ENCODE results near the gene MT1H. TPM values are rescaled to one million over a fixed set of nuclear protein-coding genes. Genes with fewer than 3 reads are reported as not detected.

MT1H gene
- total and polyA plus RNA-seq, 2 of the 13 experiments (the other 11 are each of a cell fraction or from before 2014, with no cell fraction given), result 0.60 TPM; not detected in 1

DNA sequence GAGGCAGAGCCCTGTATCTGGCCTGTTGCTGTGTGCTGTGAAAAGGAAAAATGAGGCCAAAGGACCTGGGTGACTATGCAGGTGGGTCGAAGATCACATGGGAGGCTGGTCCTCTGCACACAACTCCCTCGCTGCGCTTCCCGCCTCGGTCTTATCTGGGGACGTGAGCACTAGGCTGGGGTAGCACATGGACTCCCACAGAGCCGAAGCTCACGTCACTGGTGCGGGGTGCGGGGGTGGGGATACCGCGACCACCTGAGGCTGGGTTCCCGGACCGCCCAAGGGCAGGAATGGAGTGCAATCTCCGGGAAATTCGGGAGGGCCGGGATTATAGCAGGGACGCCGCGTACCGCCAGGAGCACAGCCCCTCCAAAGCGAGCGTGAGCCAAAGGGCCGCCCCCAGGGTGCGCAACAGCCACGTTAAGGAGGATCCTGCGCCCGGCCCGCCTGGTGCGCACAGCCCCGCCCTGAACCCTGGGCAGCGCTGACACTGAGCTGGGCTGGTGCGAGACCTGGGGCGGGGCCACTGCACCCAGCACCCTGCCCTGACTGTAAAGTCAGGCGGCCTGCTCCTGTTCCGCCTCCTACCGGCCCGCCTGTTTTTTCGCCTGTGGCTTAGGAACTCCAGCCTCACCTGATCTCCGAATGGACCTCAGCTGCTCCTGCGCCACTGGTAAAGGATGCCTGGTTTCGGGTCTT lies 26.4 kb upstream of the MT1H start (continued):
- TF ChIP-seq, protein P1, sequence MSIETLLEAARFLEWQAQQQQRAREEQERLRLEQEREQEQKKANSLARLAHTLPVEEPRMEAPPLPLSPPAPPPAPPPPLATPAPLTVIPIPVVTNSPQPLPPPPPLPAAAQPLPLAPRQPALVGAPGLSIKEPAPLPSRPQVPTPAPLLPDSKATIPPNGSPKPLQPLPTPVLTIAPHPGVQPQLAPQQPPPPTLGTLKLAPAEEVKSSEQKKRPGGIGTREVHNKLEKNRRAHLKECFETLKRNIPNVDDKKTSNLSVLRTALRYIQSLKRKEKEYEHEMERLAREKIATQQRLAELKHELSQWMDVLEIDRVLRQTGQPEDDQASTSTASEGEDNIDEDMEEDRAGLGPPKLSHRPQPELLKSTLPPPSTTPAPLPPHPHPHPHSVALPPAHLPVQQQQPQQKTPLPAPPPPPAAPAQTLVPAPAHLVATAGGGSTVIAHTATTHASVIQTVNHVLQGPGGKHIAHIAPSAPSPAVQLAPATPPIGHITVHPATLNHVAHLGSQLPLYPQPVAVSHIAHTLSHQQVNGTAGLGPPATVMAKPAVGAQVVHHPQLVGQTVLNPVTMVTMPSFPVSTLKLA (IDR thresholded peaks at IDR 0.05), result no peak
- TF ChIP-seq TAF1 (CRISPR knock-in tag; IDR thresholded peaks at IDR 0.05) (no peak), YEATS4 (CRISPR knock-in tag; IDR thresholded peaks at IDR 0.05; ENCODE audit: borderline replicate concordance) (no peak), ZNF746 (CRISPR knock-in tag; IDR thresholded peaks at IDR 0.05) (no peak), HOXA3 (CRISPR knock-in tag; IDR thresholded peaks at IDR 0.05) (no peak), ZNF720 (CRISPR knock-in tag; IDR thresholded peaks at IDR 0.05) (no peak), ZNF713 (CRISPR knock-in tag; IDR thresholded peaks at IDR 0.05) (no peak), HOXD1 (CRISPR knock-in tag; IDR thresholded peaks at IDR 0.05) (no peak), ZKSCAN8 (CRISPR knock-in tag; IDR thresholded peaks at IDR 0.05; ENCODE audit: borderline replicate concordance) (0 out of 2 replicates have a peak, but pooled peaks have one; percentile 14), ZNF570 (CRISPR knock-in tag; IDR thresholded peaks at IDR 0.05; ENCODE audit: borderline replicate concordance) (no peak), ARNTL (CRISPR knock-in tag; IDR thresholded peaks at IDR 0.05) (0 out of 2 replicates have a peak, but pooled peaks have one; percentile 35), SOX13 (IDR thresholded peaks at IDR 0.05) (no peak), SOX13 (CRISPR knock-in tag; conservative IDR thresholded peaks at IDR 0.05 in 1 of 2, IDR thresholded peaks at IDR 0.05 in 1 of 2) (no peak)
- TF ChIP-seq, protein P2, sequence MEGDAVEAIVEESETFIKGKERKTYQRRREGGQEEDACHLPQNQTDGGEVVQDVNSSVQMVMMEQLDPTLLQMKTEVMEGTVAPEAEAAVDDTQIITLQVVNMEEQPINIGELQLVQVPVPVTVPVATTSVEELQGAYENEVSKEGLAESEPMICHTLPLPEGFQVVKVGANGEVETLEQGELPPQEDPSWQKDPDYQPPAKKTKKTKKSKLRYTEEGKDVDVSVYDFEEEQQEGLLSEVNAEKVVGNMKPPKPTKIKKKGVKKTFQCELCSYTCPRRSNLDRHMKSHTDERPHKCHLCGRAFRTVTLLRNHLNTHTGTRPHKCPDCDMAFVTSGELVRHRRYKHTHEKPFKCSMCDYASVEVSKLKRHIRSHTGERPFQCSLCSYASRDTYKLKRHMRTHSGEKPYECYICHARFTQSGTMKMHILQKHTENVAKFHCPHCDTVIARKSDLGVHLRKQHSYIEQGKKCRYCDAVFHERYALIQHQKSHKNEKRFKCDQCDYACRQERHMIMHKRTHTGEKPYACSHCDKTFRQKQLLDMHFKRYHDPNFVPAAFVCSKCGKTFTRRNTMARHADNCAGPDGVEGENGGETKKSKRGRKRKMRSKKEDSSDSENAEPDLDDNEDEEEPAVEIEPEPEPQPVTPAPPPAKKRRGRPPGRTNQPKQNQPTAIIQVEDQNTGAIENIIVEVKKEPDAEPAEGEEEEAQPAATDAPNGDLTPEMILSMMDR (CRISPR knock-in tag; IDR thresholded peaks at IDR 0.05), result peak; percentile 59
- TF ChIP-seq, protein P3, sequence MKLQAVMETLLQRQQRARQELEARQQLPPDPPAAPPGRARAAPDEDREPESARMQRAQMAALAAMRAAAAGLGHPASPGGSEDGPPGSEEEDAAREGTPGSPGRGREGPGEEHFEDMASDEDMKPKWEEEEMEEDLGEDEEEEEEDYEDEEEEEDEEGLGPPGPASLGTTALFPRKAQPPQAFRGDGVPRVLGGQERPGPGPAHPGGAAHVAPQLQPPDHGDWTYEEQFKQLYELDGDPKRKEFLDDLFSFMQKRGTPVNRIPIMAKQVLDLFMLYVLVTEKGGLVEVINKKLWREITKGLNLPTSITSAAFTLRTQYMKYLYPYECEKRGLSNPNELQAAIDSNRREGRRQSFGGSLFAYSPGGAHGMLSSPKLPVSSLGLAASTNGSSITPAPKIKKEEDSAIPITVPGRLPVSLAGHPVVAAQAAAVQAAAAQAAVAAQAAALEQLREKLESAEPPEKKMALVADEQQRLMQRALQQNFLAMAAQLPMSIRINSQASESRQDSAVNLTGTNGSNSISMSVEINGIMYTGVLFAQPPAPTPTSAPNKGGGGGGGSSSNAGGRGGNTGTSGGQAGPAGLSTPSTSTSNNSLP (IDR thresholded peaks at IDR 0.05; ENCODE audit: low read depth, low read length), result no peak
- TF ChIP-seq, protein P4, sequence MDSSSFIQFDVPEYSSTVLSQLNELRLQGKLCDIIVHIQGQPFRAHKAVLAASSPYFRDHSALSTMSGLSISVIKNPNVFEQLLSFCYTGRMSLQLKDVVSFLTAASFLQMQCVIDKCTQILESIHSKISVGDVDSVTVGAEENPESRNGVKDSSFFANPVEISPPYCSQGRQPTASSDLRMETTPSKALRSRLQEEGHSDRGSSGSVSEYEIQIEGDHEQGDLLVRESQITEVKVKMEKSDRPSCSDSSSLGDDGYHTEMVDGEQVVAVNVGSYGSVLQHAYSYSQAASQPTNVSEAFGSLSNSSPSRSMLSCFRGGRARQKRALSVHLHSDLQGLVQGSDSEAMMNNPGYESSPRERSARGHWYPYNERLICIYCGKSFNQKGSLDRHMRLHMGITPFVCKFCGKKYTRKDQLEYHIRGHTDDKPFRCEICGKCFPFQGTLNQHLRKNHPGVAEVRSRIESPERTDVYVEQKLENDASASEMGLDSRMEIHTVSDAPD (CRISPR knock-in tag; IDR thresholded peaks at IDR 0.05), result no peak
- TF ChIP-seq, protein P5, sequence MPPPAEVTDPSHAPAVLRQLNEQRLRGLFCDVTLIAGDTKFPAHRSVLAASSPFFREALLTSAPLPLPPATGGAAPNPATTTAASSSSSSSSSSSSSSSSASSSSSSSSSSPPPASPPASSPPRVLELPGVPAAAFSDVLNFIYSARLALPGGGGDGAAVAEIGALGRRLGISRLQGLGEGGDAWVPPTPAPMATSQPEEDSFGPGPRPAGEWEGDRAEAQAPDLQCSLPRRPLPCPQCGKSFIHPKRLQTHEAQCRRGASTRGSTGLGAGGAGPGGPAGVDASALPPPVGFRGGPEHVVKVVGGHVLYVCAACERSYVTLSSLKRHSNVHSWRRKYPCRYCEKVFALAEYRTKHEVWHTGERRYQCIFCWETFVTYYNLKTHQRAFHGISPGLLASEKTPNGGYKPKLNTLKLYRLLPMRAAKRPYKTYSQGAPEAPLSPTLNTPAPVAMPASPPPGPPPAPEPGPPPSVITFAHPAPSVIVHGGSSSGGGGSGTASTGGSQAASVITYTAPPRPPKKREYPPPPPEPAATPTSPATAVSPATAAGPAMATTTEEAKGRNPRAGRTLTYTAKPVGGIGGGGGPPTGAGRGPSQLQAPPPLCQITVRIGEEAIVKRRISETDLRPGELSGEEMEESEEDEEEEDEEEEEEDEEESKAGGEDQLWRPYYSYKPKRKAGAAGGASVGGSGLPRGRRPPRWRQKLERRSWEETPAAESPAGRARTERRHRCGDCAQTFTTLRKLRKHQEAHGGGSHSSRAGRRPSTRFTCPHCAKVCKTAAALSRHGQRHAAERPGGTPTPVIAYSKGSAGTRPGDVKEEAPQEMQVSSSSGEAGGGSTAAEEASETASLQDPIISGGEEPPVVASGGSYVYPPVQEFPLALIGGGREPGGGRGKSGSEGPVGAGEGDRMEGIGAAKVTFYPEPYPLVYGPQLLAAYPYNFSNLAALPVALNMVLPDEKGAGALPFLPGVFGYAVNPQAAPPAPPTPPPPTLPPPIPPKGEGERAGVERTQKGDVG (CRISPR knock-in tag; IDR thresholded peaks at IDR 0.05; ENCODE audit: borderline replicate concordance), result no peak
- TF ChIP-seq, protein P6, sequence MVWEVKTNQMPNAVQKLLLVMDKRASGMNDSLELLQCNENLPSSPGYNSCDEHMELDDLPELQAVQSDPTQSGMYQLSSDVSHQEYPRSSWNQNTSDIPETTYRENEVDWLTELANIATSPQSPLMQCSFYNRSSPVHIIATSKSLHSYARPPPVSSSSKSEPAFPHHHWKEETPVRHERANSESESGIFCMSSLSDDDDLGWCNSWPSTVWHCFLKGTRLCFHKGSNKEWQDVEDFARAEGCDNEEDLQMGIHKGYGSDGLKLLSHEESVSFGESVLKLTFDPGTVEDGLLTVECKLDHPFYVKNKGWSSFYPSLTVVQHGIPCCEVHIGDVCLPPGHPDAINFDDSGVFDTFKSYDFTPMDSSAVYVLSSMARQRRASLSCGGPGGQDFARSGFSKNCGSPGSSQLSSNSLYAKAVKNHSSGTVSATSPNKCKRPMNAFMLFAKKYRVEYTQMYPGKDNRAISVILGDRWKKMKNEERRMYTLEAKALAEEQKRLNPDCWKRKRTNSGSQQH (CRISPR knock-in tag; IDR thresholded peaks at IDR 0.05; ENCODE audit: low read depth), result no peak

All from HepG2 (cell line).